MM.1S (cell line): ENCODE data around the gene ALDH1B1.

Experiments used
- DNase-seq: peaks from one replicate; pipeline ENCODE4 v3.0.0-alpha.2; 2015
- H2AFZ ChIP-seq: fragments of 300-600 bp; sonication (generic); 2 replicates; pipeline ENCODE4 v1.6.0; 2016; ENCODE audit warnings: antibody characterized with exemption, low read length
- H3F3A ChIP-seq: fragments of 300-600 bp; sonication (generic); 2 replicates; pipeline ENCODE4 v1.6.1; 2016; ENCODE audit warnings: mild to moderate bottlenecking, antibody characterized with exemption, low read length, moderate library complexity, mixed read lengths; ENCODE audit not compliant: insufficient read depth
- H3K27ac ChIP-seq: fragments of 300-600 bp; sonication (generic); 2 replicates; pipeline ENCODE4 v1.5.1; 2016; ENCODE audit warnings: mild to moderate bottlenecking, low read length
- H3K27me3 ChIP-seq: fragments of 300-600 bp; sonication (generic); replicated peaks from 2 replicates; pipeline ENCODE4 v1.6.0; 2016; ENCODE audit warnings: low read length; ENCODE audit not compliant: insufficient read depth
- H3K36me3 ChIP-seq: fragments of 300-600 bp; sonication (generic); replicated peaks from 2 replicates; pipeline ENCODE4 v1.6.1; 2016; ENCODE audit warnings: mild to moderate bottlenecking, low read length, mixed read lengths; ENCODE audit not compliant: insufficient read depth
- H3K4me1 ChIP-seq: fragments of 300-600 bp; sonication (generic); 2 replicates; pipeline ENCODE4 v1.6.1; 2016; ENCODE audit warnings: low read length, mixed read lengths
- H3K4me2 ChIP-seq: fragments of 300-600 bp; sonication (generic); 2 replicates; pipeline ENCODE4 v1.6.0; 2016; ENCODE audit warnings: low read depth, low read length
- H3K4me3 ChIP-seq: fragments of 300-600 bp; sonication (generic); 2 replicates; pipeline ENCODE4 v1.5.1; 2016; ENCODE audit warnings: low read length, mixed read lengths
- H3K79me2 ChIP-seq: fragments of 300-600 bp; sonication (generic); 2 replicates; pipeline ENCODE4 v1.6.1; 2016; ENCODE audit warnings: mixed run types, low read length, mixed read lengths
- H3K9ac ChIP-seq: fragments of 300-600 bp; sonication (generic); 2 replicates; pipeline ENCODE4 v1.6.1; 2016; ENCODE audit warnings: low read length, mixed read lengths
- H3K9me2 ChIP-seq: fragments of 300-600 bp; sonication (generic); replicated peaks from 2 replicates; pipeline ENCODE4 v1.6.1; 2016; ENCODE audit warnings: mild to moderate bottlenecking, low read length, mixed read lengths; ENCODE audit not compliant: insufficient read depth
- H3K9me3 ChIP-seq: fragments of 300-600 bp; sonication (generic); replicated peaks from 2 replicates; pipeline ENCODE4 v1.6.1; 2016; ENCODE audit warnings: mild to moderate bottlenecking, low read length, mixed read lengths; ENCODE audit not compliant: insufficient read depth
- H4K20me1 ChIP-seq: fragments of 300-600 bp; sonication (generic); 2 replicates; pipeline ENCODE4 v1.6.1; 2016; ENCODE audit warnings: mild to moderate bottlenecking, low read length, moderate library complexity, mixed read lengths; ENCODE audit not compliant: insufficient read depth
- EZH2 ChIP-seq: fragments of 300-600 bp; sonication (generic); optimal IDR thresholded peaks from 2 replicates; pipeline ENCODE3; 2017; ENCODE audit warnings: low read depth, mild to moderate bottlenecking, antibody characterized with exemption, low read length, mixed read lengths
- EZH2phosphoT487 ChIP-seq: fragments of 300-600 bp; sonication (generic); IDR thresholded peaks from 2 replicates; pipeline ENCODE4 v1.6.1; 2018; ENCODE audit warnings: antibody characterized with exemption, low read length
- TF ChIP-seq, protein P1 (sequence below): fragments of 300-600 bp; sonication (generic); IDR thresholded peaks from 2 replicates; pipeline ENCODE4 v1.5.1; 2016; ENCODE audit warnings: antibody characterized with exemption, low read length, mixed read lengths

Gene ALDH1B1

DNA sequence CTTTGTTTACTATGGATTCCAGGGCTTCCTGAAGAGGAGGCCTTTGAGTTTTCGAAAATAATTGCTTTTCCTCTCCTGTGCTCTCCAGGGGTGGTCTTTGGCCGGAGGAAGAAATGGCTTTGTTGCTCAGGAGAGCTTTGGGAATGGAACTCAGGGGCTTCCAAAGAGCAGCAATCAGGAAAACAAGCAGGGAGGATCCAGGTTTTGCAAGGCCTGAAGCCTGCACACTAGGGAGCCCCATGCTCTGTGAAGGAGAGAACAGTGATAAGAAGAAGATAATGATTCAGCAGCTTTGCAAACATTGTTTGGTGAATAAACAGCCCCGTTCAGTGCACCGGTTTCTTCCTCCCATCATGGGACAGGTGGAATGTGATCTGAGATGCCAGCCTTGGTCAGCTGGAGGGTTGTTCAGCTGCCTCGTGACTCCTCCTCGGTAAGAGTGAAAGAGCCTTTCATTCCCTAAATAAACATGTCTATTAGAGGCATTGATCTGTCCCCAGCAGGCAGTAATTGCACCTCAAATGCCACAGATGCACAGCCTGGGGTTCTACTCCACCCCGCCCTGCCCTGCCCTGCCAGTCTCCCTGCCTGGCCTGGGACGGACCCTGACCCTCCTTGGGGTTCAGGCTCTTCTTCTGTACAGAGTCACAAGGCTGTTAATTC, 11.5 kb upstream of the ALDH1B1 start:
- Histone ChIP-seq H4K20me1 (no peaks in the 10 kb centered on the region), H3K9ac (no peak overlapping the region), H3K4me2 (no peak overlapping the region), H3K4me1 (no peaks in the 10 kb centered on the region), H2AFZ (no peak overlapping the region), H3K27me3 (no peaks in the 10 kb centered on the region), H3K9me3 (no peaks in the 10 kb centered on the region), H3K9me2 (no peaks in the 10 kb centered on the region), H3F3A (no peaks in the 10 kb centered on the region), H3K79me2 (no peaks in the 10 kb centered on the region), H3K27ac (no peak overlapping the region), H3K4me3 (no peak overlapping the region), H3K36me3 (no peaks in the 10 kb centered on the region)
- TF ChIP-seq EZH2 = no peak
- no peak for TF ChIP-seq EZH2phosphoT487
- TF ChIP-seq, protein P1, sequence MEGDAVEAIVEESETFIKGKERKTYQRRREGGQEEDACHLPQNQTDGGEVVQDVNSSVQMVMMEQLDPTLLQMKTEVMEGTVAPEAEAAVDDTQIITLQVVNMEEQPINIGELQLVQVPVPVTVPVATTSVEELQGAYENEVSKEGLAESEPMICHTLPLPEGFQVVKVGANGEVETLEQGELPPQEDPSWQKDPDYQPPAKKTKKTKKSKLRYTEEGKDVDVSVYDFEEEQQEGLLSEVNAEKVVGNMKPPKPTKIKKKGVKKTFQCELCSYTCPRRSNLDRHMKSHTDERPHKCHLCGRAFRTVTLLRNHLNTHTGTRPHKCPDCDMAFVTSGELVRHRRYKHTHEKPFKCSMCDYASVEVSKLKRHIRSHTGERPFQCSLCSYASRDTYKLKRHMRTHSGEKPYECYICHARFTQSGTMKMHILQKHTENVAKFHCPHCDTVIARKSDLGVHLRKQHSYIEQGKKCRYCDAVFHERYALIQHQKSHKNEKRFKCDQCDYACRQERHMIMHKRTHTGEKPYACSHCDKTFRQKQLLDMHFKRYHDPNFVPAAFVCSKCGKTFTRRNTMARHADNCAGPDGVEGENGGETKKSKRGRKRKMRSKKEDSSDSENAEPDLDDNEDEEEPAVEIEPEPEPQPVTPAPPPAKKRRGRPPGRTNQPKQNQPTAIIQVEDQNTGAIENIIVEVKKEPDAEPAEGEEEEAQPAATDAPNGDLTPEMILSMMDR = no peak
- no peak for DNase-seq

DNA sequence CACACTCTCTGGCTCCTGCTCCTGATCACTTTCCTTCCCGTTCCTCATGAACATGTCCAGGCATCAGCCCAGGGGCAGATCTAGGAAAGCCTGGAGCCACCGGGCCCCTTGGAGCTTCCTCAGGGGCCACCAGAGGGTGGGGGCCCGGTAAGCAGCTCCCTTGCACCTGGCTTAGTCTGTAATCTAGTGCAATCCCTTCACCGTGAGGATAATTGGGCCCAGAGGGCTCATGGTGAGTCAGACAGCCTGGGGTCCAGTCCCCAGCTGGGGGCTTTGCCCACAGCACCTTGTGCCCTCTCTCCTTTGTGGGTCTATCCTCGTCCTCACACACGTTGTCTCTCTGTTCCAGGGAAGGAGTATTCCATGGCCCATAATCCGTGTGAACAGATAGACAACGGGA, 10.4 kb upstream of the ALDH1B1 start:
- Histone ChIP-seq H3K9me2 (no peaks in the 10 kb centered on the region), H3K79me2 (no peaks in the 10 kb centered on the region), H3K4me3 (no peak overlapping the region), H3K9me3 (no peaks in the 10 kb centered on the region), H2AFZ (no peak overlapping the region), H3K27me3 (no peaks in the 10 kb centered on the region), H4K20me1 (no peaks in the 10 kb centered on the region), H3K36me3 (no peaks in the 10 kb centered on the region), H3K9ac (no peak overlapping the region), H3F3A (no peaks in the 10 kb centered on the region), H3K27ac (no peak overlapping the region), H3K4me2 (no peak overlapping the region), H3K4me1 (no peaks in the 10 kb centered on the region)
- TF ChIP-seq, protein P1 = no peak
- TF ChIP-seq EZH2 (no peak), EZH2phosphoT487 (no peak)
- no peak for DNase-seq

DNA sequence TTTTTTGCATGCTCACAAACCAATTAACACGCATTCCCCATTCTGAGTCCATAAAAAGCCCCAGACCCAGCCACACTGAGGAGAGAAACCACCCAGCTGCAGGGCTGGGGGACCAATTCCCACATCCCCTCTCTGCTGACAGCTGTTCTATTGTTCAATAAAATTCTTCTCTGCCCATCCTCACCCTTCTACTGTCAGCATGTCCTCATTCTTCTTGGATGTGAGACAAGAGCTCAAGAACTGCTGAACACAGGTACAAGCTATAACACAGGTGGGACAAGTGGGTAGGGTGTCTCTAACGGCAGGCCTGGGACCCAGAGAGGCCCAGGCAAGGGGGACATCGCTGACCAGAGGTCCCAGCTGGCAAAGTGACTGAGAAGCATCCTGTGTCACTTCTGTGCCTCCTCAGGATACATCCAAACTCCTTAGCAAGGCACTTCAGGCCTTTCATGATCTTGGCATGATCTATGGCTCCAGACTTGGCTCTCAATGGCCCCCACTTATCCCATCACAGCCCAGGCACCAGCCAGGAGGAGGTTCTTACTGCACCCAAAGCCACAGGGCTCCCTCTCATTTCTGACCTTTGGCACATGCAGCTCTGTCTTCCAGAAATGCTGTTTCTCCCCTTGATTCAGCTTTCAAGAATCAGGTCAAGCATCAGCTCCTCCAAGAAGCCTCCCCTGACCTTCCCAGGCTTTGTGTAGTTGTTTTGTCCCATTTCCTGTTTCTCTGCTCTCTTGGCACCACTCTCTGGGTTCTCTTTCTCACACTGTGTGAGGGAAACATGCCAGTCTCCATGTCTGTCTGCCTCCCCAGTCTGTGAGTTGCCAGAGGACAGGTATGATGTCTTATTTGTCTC, 7.3 kb upstream of the ALDH1B1 start:
- DNase-seq = no peak
- H3K9me2 ChIP-seq = no peaks in the 10 kb centered on the region
- no peaks in the 10 kb centered on the region for H3K79me2 ChIP-seq
- H3K9ac ChIP-seq = no peak overlapping the region
- no peak overlapping the region for H3K27ac ChIP-seq
- no peaks in the 10 kb centered on the region for H3K36me3 ChIP-seq
- no peak overlapping the region for H2AFZ ChIP-seq
- no peaks in the 10 kb centered on the region for H3F3A ChIP-seq
- no peaks in the 10 kb centered on the region for H4K20me1 ChIP-seq
- no peaks in the 10 kb centered on the region for H3K27me3 ChIP-seq
- no peak overlapping the region for H3K4me2 ChIP-seq
- H3K4me3 ChIP-seq = no peak overlapping the region
- H3K4me1 ChIP-seq = no peaks in the 10 kb centered on the region
- no peak for TF ChIP-seq EZH2phosphoT487
- TF ChIP-seq, protein P1 = no peak
- no peaks in the 10 kb centered on the region for H3K9me3 ChIP-seq
